ENCODE results near the gene FXYD6. TPM values are rescaled to one million over a fixed set of nuclear protein-coding genes. Genes with fewer than 3 reads are reported as not detected.

The FXYD6 gene
- total and polyA plus RNA-seq, 2 of the 8 experiments (the other 6 are each of a cell fraction or from before 2014, with no cell fraction given) = 44.6 to 117 TPM

- Histone ChIP-seq H2BK12ac (ENCODE audit: low read depth, low read length) (0 out of 2 replicates have a peak overlapping the region, but pooled peaks have one; percentile 27), H4K91ac (replicated peaks; ENCODE audit: insufficient read length, low read length) (no peak overlapping the region), H3K9me3 (ENCODE audit: insufficient read depth in 2 of 2, low read depth in 1 of 2, low read length in 1 of 2) (no peaks in the 10 kb centered on the region), H3K18ac (ENCODE audit: extremely low read depth, low read length) (no peak overlapping the region), H4K5ac (ENCODE audit: insufficient read length, low read depth, low read length) (no peak overlapping the region), H3K27me3 (replicated peaks in 1 of 4; ENCODE audit: control insufficient read depth in 3 of 4, extremely low read depth in 1 of 4, insufficient read depth in 3 of 4, low read length in 3 of 4) (no peaks in the 10 kb centered on the region; a peak in 1 of 7 replicates), H2BK20ac (ENCODE audit: low read length) (no peak overlapping the region), H3K79me1 (ENCODE audit: low read depth, low read length) (no peaks in the 10 kb centered on the region), H4K20me1 (replicated peaks in 1 of 2; ENCODE audit: control insufficient read depth in 1 of 2, insufficient read depth in 2 of 2, low read length in 2 of 2) (no peaks in the 10 kb centered on the region), H2AK5ac (ENCODE audit: low read depth, low read length) (no peak overlapping the region), H3K9ac (replicated peaks in 1 of 4; ENCODE audit: extremely low read depth in 1 of 4, low read depth in 3 of 4, low read length in 3 of 4) (no peak overlapping the region), H2BK120ac (replicated peaks; ENCODE audit: low read depth, low read length) (no peak overlapping the region), H2BK15ac (ENCODE audit: low read length) (no peak overlapping the region), H3K4me3 (ENCODE audit: extremely low read depth in 1 of 4, insufficient read depth in 2 of 4, low read depth in 3 of 4, low read length in 4 of 4) (no peak overlapping the region), H3K4me2 (ENCODE audit: insufficient read depth in 1 of 2, low read depth in 2 of 2, low read length in 2 of 2) (no peak overlapping the region), H3K79me2 (ENCODE audit: control insufficient read depth in 1 of 2, insufficient read depth in 2 of 2, low read length in 2 of 2) (no peaks in the 10 kb centered on the region), H3K23ac (ENCODE audit: insufficient read length) (no peak overlapping the region), H3K14ac (ENCODE audit: insufficient read length) (no peak overlapping the region), H3K27ac (ENCODE audit: low read depth, low read length) (no peak overlapping the region), H2AFZ (ENCODE audit: low read length) (no peak overlapping the region), H4K8ac (ENCODE audit: extremely low read depth, insufficient read depth, low read length) (peak overlapping the region; percentile 26; the same call in 1 of the 2 replicates), H3K36me3 (ENCODE audit: control insufficient read depth in 2 of 4, insufficient read depth in 4 of 4, low read length in 3 of 4) (no peaks in the 10 kb centered on the region), H2BK5ac (ENCODE audit: low read depth, low read length) (no peak overlapping the region), H3K4ac (replicated peaks; ENCODE audit: insufficient read length, low read depth, low read length) (no peak overlapping the region), H3K56ac (replicated peaks; ENCODE audit: insufficient read length, low read depth, low read length) (no peak overlapping the region), H3K4me1 (replicated peaks in 1 of 4; ENCODE audit: control insufficient read depth in 3 of 4, insufficient read depth in 4 of 4, low read length in 3 of 4) (peaks cover 0 to 26% (median 14%) of the 10 kb centered on the region in 4 experiments; a peak in 6 of 7 replicates), H3K23me2 (ENCODE audit: low read depth, low read length) (no peaks in the 10 kb centered on the region)
- 84% methylated on average over 12 of the region's 15 CpGs; no CpG with 5 or more reads in 1 of the 2 experiments for WGBS, 2 experiments (ENCODE audit: extremely low coverage in 1 of 2, insufficient coverage in 1 of 2, insufficient read length in 1 of 2, insufficient replicate concordance in 2 of 2, low coverage in 1 of 2, low lambda C conversion rate in 2 of 2, missing lambda C conversion rate in 1 of 2)
- DNase-seq (ENCODE audit: low read depth in 1 of 2, low spot score in 2 of 2) (peak in 1 of 2 experiments; percentile 33), FAIRE-seq (no peak)
- ChIA-PET CTCF (ENCODE audit: partially characterized antibody) (interaction anchor here (0.7 to 11.9 kb wide), 16 partner anchors 8 to 401 kb away, joined by 3 to 91 read pairs (median 4); no protein-coding TSS in a partner anchor), POLR2A (ENCODE audit: partially characterized antibody) (no interaction called here)
- no peak for TF ChIP-seq SUZ12 (IDR thresholded peaks at IDR 0.05; ENCODE audit: low read length)
These were observed 48.6 kb downstream of the FXYD6 start for GRCh38 chr11:117827521-117828511.
